Measurements from ENCODE around the gene GALNT13. TPM values are rescaled to one million over a fixed set of nuclear protein-coding genes. Genes with fewer than 3 reads are reported as not detected.

GALNT13 gene
- total RNA-seq, 4 donors from 2014 or later = 0.16 to 11.9 (median 1.3) TPM

DNA sequence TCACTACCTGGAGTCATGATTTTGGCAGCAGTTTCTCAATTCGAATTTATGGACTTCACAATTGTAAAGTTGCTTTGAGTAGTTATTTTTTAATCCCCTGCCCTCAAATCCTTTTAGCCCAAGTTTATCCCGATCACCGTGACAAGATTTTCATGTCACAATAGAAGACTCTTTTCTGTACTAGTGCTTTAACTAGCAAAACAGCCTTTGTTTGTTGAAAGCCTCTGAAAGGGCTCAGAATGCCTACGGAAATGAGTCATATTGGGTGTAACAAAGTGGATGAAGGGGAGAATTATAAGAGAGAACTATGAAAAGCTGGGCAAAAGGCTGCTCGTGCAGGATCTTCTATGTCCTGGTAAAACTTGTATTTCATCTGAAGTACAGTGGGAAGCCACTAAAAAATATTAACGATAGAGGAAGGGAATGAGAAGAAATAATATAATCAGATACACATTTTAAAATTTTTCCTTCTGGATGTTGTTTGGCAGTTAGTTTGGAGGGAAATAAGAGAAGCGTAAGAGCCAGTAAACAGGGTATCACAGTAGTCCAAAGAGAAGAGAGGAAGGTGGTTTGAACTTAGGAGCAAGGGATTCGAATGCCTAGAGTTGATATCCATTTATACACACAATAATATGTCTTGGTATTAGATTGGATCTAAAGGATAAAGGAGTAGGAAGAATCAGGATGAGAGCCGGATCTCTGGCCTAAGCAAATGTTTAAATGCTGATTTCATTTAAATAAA, 114.9 kb downstream of the GALNT13 start:
- no peak overlapping the region for H3K27ac ChIP-seq
- no peaks in the 10 kb centered on the region for H3K9me3 ChIP-seq
- TF ChIP-seq EP300 (IDR thresholded peaks at IDR 0.05) = no peak
- TF ChIP-seq, protein P1, sequence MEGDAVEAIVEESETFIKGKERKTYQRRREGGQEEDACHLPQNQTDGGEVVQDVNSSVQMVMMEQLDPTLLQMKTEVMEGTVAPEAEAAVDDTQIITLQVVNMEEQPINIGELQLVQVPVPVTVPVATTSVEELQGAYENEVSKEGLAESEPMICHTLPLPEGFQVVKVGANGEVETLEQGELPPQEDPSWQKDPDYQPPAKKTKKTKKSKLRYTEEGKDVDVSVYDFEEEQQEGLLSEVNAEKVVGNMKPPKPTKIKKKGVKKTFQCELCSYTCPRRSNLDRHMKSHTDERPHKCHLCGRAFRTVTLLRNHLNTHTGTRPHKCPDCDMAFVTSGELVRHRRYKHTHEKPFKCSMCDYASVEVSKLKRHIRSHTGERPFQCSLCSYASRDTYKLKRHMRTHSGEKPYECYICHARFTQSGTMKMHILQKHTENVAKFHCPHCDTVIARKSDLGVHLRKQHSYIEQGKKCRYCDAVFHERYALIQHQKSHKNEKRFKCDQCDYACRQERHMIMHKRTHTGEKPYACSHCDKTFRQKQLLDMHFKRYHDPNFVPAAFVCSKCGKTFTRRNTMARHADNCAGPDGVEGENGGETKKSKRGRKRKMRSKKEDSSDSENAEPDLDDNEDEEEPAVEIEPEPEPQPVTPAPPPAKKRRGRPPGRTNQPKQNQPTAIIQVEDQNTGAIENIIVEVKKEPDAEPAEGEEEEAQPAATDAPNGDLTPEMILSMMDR (IDR thresholded peaks at IDR 0.05) = no peak
- TF ChIP-seq POLR2A (IDR thresholded peaks at IDR 0.05) = no peak
- no peak for TF ChIP-seq POLR2AphosphoS5 (IDR thresholded peaks at IDR 0.05)
- ATAC-seq = no peak
- H3K4me3 ChIP-seq = no peak overlapping the region
- 58 to 67% methylated on average over 3 to 9 of the region's 9 CpGs for WGBS, 2 donors (ENCODE audit: low coverage in 1 of 2)
- no peaks in the 10 kb centered on the region for H3K4me1 ChIP-seq
- H3K27me3 ChIP-seq = no peaks in the 10 kb centered on the region
- no peaks in the 10 kb centered on the region for H3K36me3 ChIP-seq

DNA sequence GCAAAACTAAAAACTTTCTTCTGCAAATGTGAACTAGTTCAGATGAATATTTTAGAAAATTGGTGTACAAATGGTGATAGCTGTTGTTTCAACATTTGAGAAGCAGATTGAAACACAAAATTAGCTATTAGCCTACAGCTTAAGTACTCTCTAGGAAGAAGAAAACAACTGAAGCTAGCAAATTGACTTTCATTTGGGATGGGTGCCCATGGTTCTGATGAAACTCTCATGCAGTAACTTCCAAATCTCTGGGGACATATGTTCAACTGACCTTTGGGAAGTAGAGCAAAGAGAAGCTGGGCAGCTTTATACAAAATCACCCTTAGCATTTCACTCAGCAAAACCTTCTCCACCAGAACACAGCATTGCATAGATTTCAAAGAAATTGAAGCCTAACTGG, 119.0 kb downstream of the GALNT13 start:
- Histone ChIP-seq H3K27me3 (no peaks in the 10 kb centered on the region), H3K4me1 (no peaks in the 10 kb centered on the region), H3K36me3 (no peaks in the 10 kb centered on the region), H3K9me3 (no peaks in the 10 kb centered on the region), H3K4me3 (no peak overlapping the region), H3K27ac (no peak overlapping the region)
- TF ChIP-seq POLR2A (IDR thresholded peaks at IDR 0.05) = no peak
- ATAC-seq = no peak

DNA sequence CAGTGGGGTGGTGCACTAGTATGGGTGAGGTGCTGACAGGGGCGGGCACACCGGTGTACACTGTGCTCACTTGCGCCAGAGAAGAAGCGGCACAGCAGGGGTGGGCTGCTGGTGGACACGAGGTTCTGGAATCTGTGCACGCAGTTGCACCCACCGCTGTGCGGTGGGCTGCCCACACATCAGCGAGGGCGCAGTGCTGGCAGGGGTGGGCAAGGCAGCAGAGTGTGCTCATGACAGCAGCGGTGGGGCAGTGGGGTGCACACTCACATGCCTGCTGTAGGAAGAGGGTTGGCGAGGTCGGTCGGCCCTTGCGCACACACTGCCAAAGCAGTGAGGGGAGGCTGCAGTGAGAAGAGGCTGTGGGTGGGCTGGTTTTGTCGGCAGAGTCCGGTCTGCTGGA, 141.8 kb downstream of the GALNT13 start:
- H3K4me1 ChIP-seq = no peaks in the 10 kb centered on the region
- no peak for TF ChIP-seq EP300 (IDR thresholded peaks at IDR 0.05)
- no peak for TF ChIP-seq POLR2A (IDR thresholded peaks at IDR 0.05)
- TF ChIP-seq, protein P1 (IDR thresholded peaks at IDR 0.05) = no peak
- no peak for TF ChIP-seq POLR2AphosphoS5 (IDR thresholded peaks at IDR 0.05)
- H3K4me3 ChIP-seq = no peak overlapping the region
- 100% methylated on average over 3 of the region's 17 CpGs; no CpG with 5 or more reads in 1 of the 2 donors for whole genome bisulfite sequencing, 2 donors (ENCODE audit: low coverage in 1 of 2)
- peaks cover 0 to 20% (median 0%) of the 10 kb centered on the region in 3 donors for H3K9me3 ChIP-seq
- no peaks in the 10 kb centered on the region for H3K36me3 ChIP-seq
- ATAC-seq = no peak
- H3K27me3 ChIP-seq = no peaks in the 10 kb centered on the region
- no peak overlapping the region for H3K27ac ChIP-seq

DNA sequence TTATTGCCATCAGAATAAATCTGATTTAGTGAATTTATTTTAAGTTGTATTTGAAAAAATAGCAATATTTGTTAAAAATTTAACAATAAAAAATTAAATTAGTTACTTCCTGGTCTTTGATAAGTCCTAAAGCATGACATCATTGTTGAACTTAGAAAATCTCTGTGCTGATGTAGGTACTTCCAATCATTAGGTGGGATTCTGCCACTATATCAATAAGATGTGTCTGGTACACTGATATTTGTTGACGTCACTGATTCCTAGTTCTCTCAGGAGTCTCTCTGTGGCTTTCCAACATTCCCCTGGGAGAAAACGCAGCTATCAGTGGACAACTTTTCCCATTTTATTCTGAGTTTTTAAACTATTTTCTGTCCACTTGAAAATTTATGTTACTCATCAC, 143.5 kb downstream of the GALNT13 start:
- WGBS, 2 donors (ENCODE audit: low coverage in 1 of 2) = 82 to 95% methylated on average over 2 of the region's 2 CpGs
- Histone ChIP-seq H3K27me3 (no peaks in the 10 kb centered on the region), H3K36me3 (no peaks in the 10 kb centered on the region), H3K4me3 (no peak overlapping the region), H3K27ac (no peak overlapping the region), H3K4me1 (no peaks in the 10 kb centered on the region), H3K9me3 (peaks cover 0 to 8% (median 0%) of the 10 kb centered on the region in 3 donors)
- ATAC-seq = no peak
- TF ChIP-seq POLR2AphosphoS5 (IDR thresholded peaks at IDR 0.05) (no peak), EP300 (IDR thresholded peaks at IDR 0.05) (no peak)

DNA sequence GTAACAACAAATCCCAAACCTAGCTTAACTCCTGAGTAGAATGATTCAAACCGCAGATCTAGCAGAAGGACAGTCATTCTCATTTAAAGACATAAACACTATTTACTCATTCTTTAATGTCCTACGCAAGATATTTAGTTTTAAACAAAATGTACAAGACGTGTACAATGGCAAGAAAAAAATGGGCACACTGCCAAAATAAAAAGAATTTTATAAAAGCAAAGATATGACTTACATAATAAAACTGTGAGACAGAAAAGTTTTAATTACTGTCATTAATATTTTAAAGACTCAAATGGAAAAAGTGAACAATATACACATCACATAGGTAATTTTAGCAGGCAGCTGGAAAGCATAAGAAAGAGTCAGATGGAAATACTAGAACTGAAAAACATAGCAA, 157.8 kb downstream of the GALNT13 start:
- H3K27ac ChIP-seq = no peak overlapping the region
- H3K9me3 ChIP-seq = peaks cover 0 to 10% (median 0%) of the 10 kb centered on the region in 3 donors
- H3K36me3 ChIP-seq = no peaks in the 10 kb centered on the region
- no peak overlapping the region for H3K4me3 ChIP-seq
- 57 to 61% methylated on average over 3 of the region's 3 CpGs for WGBS, 2 donors (ENCODE audit: low coverage in 1 of 2)
- no peaks in the 10 kb centered on the region for H3K27me3 ChIP-seq
- no peak for ATAC-seq
- no peaks in the 10 kb centered on the region for H3K4me1 ChIP-seq
- TF ChIP-seq, protein P1 (IDR thresholded peaks at IDR 0.05) = no peak
- TF ChIP-seq POLR2AphosphoS5 (IDR thresholded peaks at IDR 0.05) (no peak), EP300 (IDR thresholded peaks at IDR 0.05) (no peak), POLR2A (IDR thresholded peaks at IDR 0.05) (no peak)

DNA sequence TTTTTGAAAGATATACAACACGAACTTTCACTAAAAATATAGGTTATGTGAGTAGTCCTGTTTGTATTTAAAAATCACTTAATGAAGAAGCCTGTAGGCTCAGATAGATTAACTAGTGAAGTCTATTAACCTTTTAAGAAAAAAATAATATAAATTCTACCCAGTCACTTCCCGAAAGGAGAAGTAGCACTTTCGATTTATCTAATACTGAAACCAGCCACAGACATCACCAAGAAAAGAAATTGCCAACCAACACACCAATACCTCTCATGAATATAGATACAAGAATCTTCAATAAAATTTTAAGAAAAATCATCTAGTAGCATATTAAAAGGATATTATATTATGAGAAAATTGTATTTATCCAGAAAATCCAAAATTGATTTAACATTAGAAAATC, 160.5 kb downstream of the GALNT13 start:
- 73 to 83% methylated on average over 3 of the region's 3 CpGs for WGBS, 2 donors (ENCODE audit: low coverage in 1 of 2)
- Histone ChIP-seq H3K4me3 (no peak overlapping the region), H3K36me3 (no peaks in the 10 kb centered on the region), H3K27ac (no peak overlapping the region), H3K4me1 (no peaks in the 10 kb centered on the region), H3K27me3 (no peaks in the 10 kb centered on the region), H3K9me3 (peaks cover 0 to 10% (median 0%) of the 10 kb centered on the region in 3 donors)
- TF ChIP-seq POLR2AphosphoS5 (IDR thresholded peaks at IDR 0.05) (no peak), POLR2A (IDR thresholded peaks at IDR 0.05) (no peak), EP300 (IDR thresholded peaks at IDR 0.05) (no peak)
- TF ChIP-seq, protein P1 (IDR thresholded peaks at IDR 0.05) = no peak
- no peak for ATAC-seq

All from gastroesophageal sphincter (tissue), 4 donors.